Glutamatergic neuron (in vitro differentiated cells): ENCODE data around the gene HMGN3. TPM values are rescaled to one million over a fixed set of nuclear protein-coding genes. Genes with fewer than 3 reads are reported as not detected.

Experiments
- DNase-seq: peaks from one replicate; pipeline ENCODE4 v3.0.0; 2022
- H3K27ac Mint-ChIP-seq: one replicate; pipeline ENCODE4 v1.8.0; 2020; ENCODE audit warnings: mild to moderate bottlenecking, mixed read lengths, inconsistent platforms; ENCODE audit not compliant: unreplicated experiment
- H3K27me3 Mint-ChIP-seq: one replicate; pipeline ENCODE4 v1.8.0; 2020; ENCODE audit warnings: mild to moderate bottlenecking, moderate library complexity, mixed read lengths, inconsistent platforms; ENCODE audit not compliant: unreplicated experiment
- H3K36me3 Mint-ChIP-seq: one replicate; pipeline ENCODE4 v1.8.0; 2020; ENCODE audit warnings: mild to moderate bottlenecking, mixed read lengths, inconsistent platforms; ENCODE audit not compliant: unreplicated experiment
- H3K4me1 Mint-ChIP-seq: one replicate; pipeline ENCODE4 v1.8.0; 2020; ENCODE audit warnings: mild to moderate bottlenecking, low read depth, mixed read lengths, inconsistent platforms; ENCODE audit not compliant: unreplicated experiment
- H3K4me3 Mint-ChIP-seq: one replicate; pipeline ENCODE4 v1.8.0; 2020; ENCODE audit warnings: mild to moderate bottlenecking, mixed read lengths, inconsistent platforms; ENCODE audit not compliant: unreplicated experiment
- H3K9me3 Mint-ChIP-seq: one replicate; pipeline ENCODE4 v1.8.0; 2020; ENCODE audit warnings: mild to moderate bottlenecking, moderate library complexity, mixed read lengths, inconsistent platforms; ENCODE audit not compliant: unreplicated experiment
- total RNA-seq: library from RNA; stranded (reverse); fragmentation: NEBNext Ultra II Directional; extraction: Animal tissue kit (Norgen Biotek cat#: 25700); gene quantifications from one replicate; pipeline ENCODE4 v1.2.1, GENCODE V29; 2021; ENCODE audit not compliant: unreplicated experiment
- TF ChIP-seq, protein P1 (sequence below): fragments of 200-600 bp; sonication (generic); IDR thresholded peaks from one replicate; pipeline ENCODE4 v1.5.0; 2021; ENCODE audit not compliant: partially characterized antibody, unreplicated experiment

The HMGN3 gene
- total RNA-seq, 1 donor from 2014 or later, result 43.0 TPM

DNA sequence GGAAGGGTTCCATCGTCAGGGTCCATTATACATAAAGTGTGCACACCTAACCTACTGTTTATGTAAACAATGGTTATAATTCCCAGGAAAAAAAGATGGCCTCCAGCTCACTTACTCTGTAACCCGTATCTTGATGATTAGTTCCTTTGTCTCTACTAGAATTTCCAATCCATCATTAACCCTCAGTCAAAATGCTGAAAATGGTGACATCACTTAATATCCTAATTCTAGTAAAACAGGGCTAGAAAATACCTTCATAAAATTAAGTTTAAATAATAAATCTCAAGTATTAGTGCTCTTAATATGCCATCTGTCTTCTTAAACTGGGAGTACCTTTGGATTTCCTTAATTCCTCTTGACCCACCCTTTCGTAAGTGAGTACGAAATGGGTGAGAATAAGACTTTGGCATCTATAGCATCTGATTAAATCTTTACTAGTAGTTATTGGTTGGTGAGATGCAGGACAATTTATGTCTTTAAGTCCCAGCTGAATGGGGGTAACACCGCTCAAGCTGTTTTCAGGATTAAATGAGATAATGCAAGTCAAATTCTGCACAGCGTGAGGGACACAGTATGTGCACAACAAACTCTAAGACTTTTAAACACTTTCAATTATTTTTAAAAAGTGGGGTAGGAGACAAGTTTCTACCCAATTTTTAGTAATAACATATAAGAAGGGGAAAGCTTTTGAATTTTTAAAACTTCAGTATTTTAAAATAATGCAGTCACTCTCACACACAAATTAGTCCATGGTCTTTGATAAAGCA is 1.6 kb downstream of the HMGN3 start:
- H3K4me1 Mint-ChIP-seq, result no peaks in the 10 kb centered on the region
- no peaks in the 10 kb centered on the region for H3K9me3 Mint-ChIP-seq
- TF ChIP-seq, protein P1, sequence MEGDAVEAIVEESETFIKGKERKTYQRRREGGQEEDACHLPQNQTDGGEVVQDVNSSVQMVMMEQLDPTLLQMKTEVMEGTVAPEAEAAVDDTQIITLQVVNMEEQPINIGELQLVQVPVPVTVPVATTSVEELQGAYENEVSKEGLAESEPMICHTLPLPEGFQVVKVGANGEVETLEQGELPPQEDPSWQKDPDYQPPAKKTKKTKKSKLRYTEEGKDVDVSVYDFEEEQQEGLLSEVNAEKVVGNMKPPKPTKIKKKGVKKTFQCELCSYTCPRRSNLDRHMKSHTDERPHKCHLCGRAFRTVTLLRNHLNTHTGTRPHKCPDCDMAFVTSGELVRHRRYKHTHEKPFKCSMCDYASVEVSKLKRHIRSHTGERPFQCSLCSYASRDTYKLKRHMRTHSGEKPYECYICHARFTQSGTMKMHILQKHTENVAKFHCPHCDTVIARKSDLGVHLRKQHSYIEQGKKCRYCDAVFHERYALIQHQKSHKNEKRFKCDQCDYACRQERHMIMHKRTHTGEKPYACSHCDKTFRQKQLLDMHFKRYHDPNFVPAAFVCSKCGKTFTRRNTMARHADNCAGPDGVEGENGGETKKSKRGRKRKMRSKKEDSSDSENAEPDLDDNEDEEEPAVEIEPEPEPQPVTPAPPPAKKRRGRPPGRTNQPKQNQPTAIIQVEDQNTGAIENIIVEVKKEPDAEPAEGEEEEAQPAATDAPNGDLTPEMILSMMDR, result no peak
- H3K36me3 Mint-ChIP-seq, result no peaks in the 10 kb centered on the region
- DNase-seq, result no peak
- H3K4me3 Mint-ChIP-seq, result peak overlapping the region; percentile 96
- H3K27me3 Mint-ChIP-seq, result peaks cover 2% of the 10 kb centered on the region
- no peak overlapping the region for H3K27ac Mint-ChIP-seq

DNA sequence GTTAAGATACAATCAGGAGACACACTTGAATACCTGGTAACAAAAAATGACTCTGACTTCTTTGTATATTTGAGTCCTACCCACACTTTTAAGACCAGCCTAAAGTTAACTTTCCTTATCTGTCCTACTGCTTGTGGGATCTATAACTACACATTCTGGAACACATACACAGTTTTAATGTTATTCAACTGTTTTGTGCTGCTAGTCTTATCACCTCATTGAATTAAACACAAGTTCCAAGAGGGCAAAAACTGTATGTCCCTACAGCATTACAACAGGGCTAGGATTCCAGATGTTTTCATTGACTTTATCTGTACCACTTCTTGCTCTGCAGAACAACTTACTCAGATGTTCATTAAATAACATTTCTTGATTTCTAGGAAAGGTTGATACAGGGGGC is 2.8 kb downstream of the HMGN3 start:
- H3K27me3 Mint-ChIP-seq, result peaks cover 2% of the 10 kb centered on the region
- H3K4me3 Mint-ChIP-seq, result no peak overlapping the region
- H3K27ac Mint-ChIP-seq, result no peak overlapping the region
- no peak for DNase-seq
- H3K4me1 Mint-ChIP-seq, result no peaks in the 10 kb centered on the region
- TF ChIP-seq, protein P1, result no peak
- no peaks in the 10 kb centered on the region for H3K36me3 Mint-ChIP-seq
- H3K9me3 Mint-ChIP-seq, result no peaks in the 10 kb centered on the region

DNA sequence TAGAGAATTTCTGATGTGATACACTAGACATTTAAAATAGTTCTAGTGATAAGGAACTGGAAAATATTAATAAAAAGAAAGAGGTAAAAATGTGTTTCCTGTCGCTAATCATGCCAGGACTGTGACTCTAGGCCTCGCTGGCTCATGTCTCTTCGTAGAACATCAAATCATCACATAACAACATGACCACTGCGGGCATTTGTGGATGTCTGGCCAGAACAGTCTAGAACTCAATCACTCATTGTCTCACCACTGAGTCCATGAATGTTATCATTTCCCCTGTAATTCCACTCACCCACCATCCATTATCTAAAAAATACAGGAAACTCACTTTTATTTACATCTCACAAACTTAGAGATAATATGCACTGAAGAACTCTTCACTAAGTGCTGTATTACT is 3.4 kb downstream of the HMGN3 start:
- no peaks in the 10 kb centered on the region for H3K4me1 Mint-ChIP-seq
- TF ChIP-seq, protein P1, result no peak
- no peak overlapping the region for H3K27ac Mint-ChIP-seq
- DNase-seq, result no peak
- no peaks in the 10 kb centered on the region for H3K9me3 Mint-ChIP-seq
- peaks cover 2% of the 10 kb centered on the region for H3K27me3 Mint-ChIP-seq
- H3K4me3 Mint-ChIP-seq, result no peak overlapping the region
- H3K36me3 Mint-ChIP-seq, result no peaks in the 10 kb centered on the region

DNA sequence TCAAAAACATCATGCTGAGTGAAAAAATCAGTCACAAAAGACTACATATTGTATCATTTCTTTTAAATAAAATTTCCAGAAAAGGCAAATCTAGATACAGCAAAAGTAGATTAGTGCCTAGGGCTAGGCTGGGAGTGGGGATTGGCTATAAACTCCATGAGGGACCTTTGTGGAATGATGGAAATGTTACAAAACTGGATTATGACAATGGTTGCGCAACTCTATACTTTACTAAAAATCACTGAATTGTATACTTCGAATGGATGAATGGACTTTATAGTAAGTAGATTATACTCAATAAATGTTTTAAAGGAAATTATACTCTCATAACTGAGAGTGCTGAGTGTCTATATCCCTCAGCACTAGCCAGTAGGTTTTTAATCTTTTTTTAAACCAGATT is 4.3 kb downstream of the HMGN3 start:
- DNase-seq, result no peak
- no peaks in the 10 kb centered on the region for H3K9me3 Mint-ChIP-seq
- no peak overlapping the region for H3K27ac Mint-ChIP-seq
- H3K27me3 Mint-ChIP-seq, result peaks cover 2% of the 10 kb centered on the region
- no peaks in the 10 kb centered on the region for H3K36me3 Mint-ChIP-seq
- H3K4me1 Mint-ChIP-seq, result no peaks in the 10 kb centered on the region
- TF ChIP-seq, protein P1, result no peak
- H3K4me3 Mint-ChIP-seq, result no peak overlapping the region

DNA sequence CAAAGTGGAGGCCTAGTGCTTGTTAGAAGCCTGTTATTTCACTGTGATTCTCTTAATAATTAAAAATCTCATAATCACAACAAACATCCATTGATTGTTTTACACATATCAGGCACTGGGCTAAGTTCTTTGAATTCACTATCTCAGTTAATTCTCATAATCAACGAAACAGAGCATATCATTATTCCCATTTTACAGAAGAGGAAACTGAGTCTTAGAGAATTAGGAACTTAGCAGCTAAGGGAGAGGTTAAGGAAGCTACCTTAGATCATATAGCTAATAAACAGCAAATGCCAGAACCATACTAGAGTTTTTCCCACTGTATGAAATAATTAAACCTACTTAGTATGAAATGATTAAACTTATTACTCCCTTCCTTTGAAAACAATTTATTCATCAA is 7.0 kb downstream of the HMGN3 start:
- no peak for DNase-seq
- no peaks in the 10 kb centered on the region for H3K36me3 Mint-ChIP-seq
- H3K4me3 Mint-ChIP-seq, result no peak overlapping the region
- H3K9me3 Mint-ChIP-seq, result no peaks in the 10 kb centered on the region
- H3K4me1 Mint-ChIP-seq, result no peaks in the 10 kb centered on the region
- H3K27me3 Mint-ChIP-seq, result peaks cover 2% of the 10 kb centered on the region
- no peak overlapping the region for H3K27ac Mint-ChIP-seq
- TF ChIP-seq, protein P1, result no peak
